ENCODE data around the gene RPL13A.

- no peak for TF ChIP-seq EZH2 (optimal IDR thresholded peaks at IDR 0.05; ENCODE audit: low read depth, low read length)
- TF ChIP-seq, protein P1, sequence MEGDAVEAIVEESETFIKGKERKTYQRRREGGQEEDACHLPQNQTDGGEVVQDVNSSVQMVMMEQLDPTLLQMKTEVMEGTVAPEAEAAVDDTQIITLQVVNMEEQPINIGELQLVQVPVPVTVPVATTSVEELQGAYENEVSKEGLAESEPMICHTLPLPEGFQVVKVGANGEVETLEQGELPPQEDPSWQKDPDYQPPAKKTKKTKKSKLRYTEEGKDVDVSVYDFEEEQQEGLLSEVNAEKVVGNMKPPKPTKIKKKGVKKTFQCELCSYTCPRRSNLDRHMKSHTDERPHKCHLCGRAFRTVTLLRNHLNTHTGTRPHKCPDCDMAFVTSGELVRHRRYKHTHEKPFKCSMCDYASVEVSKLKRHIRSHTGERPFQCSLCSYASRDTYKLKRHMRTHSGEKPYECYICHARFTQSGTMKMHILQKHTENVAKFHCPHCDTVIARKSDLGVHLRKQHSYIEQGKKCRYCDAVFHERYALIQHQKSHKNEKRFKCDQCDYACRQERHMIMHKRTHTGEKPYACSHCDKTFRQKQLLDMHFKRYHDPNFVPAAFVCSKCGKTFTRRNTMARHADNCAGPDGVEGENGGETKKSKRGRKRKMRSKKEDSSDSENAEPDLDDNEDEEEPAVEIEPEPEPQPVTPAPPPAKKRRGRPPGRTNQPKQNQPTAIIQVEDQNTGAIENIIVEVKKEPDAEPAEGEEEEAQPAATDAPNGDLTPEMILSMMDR (IDR thresholded peaks at IDR 0.05; ENCODE audit: low read length) = no peak
These were observed 9.2 kb downstream of the RPL13A start for GRCh38 chr19:49496574-49497008.
